ENCODE measurements around the gene ZNF575. TPM values are rescaled to one million over a fixed set of nuclear protein-coding genes. Genes with fewer than 3 reads are reported as not detected.

ZNF575 gene
- total and polyA plus RNA-seq, 2 donors from 2014 or later: 2.8 to 3.1 TPM

DNA sequence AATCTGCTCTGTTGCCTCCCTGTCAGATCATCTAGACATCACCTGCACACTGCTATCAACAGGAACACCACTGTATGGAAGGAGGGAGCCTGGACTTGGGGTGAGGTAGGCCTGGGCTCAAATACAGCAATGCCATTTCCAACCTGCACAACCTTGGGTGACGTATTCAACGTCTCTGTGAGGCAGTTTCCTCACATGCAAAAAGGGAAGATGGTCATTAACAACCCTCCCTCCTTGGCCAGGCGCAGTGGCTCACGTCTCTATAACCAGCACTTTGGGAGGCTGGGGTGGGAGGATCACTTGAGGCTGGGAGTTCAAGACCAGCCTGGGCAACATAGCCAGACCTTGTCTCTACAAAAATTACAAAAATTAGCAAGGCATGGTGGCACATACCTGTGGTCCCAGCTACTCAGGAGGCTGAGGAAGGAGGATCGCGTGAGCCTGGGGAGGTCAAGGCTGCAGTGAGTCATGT lies 29.3 kb downstream of the ZNF575 start:
- peak in 1 of 5 donors; percentile 46 for DNase-seq
- intact Hi-C loops (cut with DNase I): no loop called here

DNA sequence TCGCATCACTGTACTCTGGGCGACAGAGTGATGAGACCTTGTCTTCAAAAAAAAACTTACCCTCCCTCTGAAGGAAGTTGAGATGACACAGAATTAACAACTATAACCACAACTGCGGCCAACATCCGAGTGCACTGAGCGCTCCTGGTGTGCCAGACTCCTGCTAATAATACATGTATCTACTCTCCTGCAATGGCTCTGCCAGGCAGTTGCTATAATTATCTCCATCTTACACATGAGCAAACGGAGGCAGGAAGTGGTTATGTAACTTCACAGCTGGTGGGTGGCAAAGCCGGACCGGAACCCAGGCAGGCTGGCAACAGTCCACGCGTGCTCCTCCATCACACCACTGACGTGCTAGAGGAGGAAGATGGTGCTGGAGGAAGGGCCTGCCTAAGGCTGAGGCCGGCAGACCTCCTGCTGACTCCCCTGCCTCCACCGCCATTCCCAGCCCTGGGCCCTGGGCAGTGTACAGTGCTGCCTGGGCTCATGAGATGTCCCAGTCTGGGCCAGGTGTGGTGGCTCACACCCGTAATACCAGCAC lies 29.8 kb downstream of the ZNF575 start:
- Histone ChIP-seq H3K27ac (ENCODE audit: low read depth in 2 of 2, low read length in 2 of 2) (peak overlapping the region; percentile 22 to 66), H3K4me1 (ENCODE audit: control insufficient read depth in 2 of 3, insufficient read depth in 2 of 3, low read depth in 1 of 3, low read length in 3 of 3) (peaks cover 0 to 4% (median 4%) of the 10 kb centered on the region in 3 donors), H3K36me3 (ENCODE audit: control insufficient read depth in 2 of 3, insufficient read depth in 3 of 3, low read length in 3 of 3) (peaks cover 6 to 16% (median 7%) of the 10 kb centered on the region in 3 donors), H3K9me3 (ENCODE audit: control insufficient read depth in 2 of 3, insufficient read depth in 1 of 3, low read length in 3 of 3) (no peaks in the 10 kb centered on the region), H3K4me3 (ENCODE audit: low read length in 3 of 3) (no peak overlapping the region), H3K9ac (ENCODE audit: low read length in 3 of 3) (no peak overlapping the region), H3K27me3 (ENCODE audit: control insufficient read depth, insufficient read depth, low read length) (no peaks in the 10 kb centered on the region)
- peak in 1 of 5 donors; percentile 92 for DNase-seq
- no peak for FAIRE-seq
- intact Hi-C loops (cut with DNase I): no loop called here
- TF ChIP-seq, protein P1, sequence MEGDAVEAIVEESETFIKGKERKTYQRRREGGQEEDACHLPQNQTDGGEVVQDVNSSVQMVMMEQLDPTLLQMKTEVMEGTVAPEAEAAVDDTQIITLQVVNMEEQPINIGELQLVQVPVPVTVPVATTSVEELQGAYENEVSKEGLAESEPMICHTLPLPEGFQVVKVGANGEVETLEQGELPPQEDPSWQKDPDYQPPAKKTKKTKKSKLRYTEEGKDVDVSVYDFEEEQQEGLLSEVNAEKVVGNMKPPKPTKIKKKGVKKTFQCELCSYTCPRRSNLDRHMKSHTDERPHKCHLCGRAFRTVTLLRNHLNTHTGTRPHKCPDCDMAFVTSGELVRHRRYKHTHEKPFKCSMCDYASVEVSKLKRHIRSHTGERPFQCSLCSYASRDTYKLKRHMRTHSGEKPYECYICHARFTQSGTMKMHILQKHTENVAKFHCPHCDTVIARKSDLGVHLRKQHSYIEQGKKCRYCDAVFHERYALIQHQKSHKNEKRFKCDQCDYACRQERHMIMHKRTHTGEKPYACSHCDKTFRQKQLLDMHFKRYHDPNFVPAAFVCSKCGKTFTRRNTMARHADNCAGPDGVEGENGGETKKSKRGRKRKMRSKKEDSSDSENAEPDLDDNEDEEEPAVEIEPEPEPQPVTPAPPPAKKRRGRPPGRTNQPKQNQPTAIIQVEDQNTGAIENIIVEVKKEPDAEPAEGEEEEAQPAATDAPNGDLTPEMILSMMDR (IDR thresholded peaks at IDR 0.05; ENCODE audit: borderline replicate concordance, extremely low read depth, insufficient read depth): no peak

More for the DNA sequence above, 29.3 kb downstream of the ZNF575 start:
- TF ChIP-seq, protein P1 (IDR thresholded peaks at IDR 0.05; ENCODE audit: borderline replicate concordance, extremely low read depth, insufficient read depth): no peak
- Histone ChIP-seq H3K36me3 (ENCODE audit: control insufficient read depth in 2 of 3, insufficient read depth in 3 of 3, low read length in 3 of 3) (peaks cover 6 to 17% (median 7%) of the 10 kb centered on the region in 3 donors), H3K4me3 (ENCODE audit: low read length in 3 of 3) (no peak overlapping the region), H3K27me3 (ENCODE audit: control insufficient read depth, insufficient read depth, low read length) (no peaks in the 10 kb centered on the region), H3K9me3 (ENCODE audit: control insufficient read depth in 2 of 3, insufficient read depth in 1 of 3, low read length in 3 of 3) (no peaks in the 10 kb centered on the region), H3K27ac (ENCODE audit: low read depth in 2 of 2, low read length in 2 of 2) (peak overlapping the region; percentile 22 to 66), H3K9ac (ENCODE audit: low read length in 3 of 3) (no peak overlapping the region), H3K4me1 (ENCODE audit: control insufficient read depth in 2 of 3, insufficient read depth in 2 of 3, low read depth in 1 of 3, low read length in 3 of 3) (peaks cover 0 to 4% (median 4%) of the 10 kb centered on the region in 3 donors)
- no peak for FAIRE-seq

DNA sequence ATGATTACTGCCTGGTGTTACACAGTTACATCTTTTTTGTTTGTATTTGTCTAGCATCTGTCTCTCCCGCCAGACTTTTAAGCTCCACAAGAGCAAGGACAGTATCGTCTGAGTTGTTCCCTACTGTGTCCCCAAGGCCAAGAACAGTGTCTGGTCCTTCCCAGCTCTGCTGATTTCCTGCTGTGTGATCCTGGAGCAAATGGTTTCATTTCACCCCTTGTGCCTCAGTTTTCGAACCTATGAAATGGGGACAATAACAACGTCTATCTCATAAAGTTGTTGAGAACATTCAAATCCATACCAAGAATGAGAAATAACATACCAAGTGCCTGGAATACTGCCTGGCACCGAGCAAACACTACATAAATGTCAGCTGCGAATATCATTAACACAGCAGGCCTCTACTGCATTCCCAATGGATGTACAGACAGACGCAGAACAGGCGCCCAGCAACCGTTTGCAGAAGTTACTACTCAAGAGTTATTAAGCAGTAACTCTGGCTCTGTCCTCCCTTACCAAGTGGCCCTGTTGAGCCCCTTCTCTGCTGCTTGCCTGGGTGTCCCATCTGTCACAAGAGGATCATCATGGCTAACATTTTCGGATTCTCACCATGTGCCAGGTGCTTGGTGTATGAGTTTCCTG lies 30.9 kb downstream of the ZNF575 start:
- H3K27ac ChIP-seq (ENCODE audit: low read depth in 2 of 2, low read length in 2 of 2): no peak overlapping the region

More for the DNA sequence above, 30.9 kb downstream of the ZNF575 start:
- Histone ChIP-seq H3K36me3 (ENCODE audit: control insufficient read depth in 2 of 3, insufficient read depth in 3 of 3, low read length in 3 of 3) (peaks cover 6 to 12% (median 7%) of the 10 kb centered on the region in 3 donors), H3K9ac (ENCODE audit: low read length in 3 of 3) (no peak overlapping the region), H3K4me3 (ENCODE audit: low read length in 3 of 3) (no peak overlapping the region), H3K9me3 (ENCODE audit: control insufficient read depth in 2 of 3, insufficient read depth in 1 of 3, low read length in 3 of 3) (no peaks in the 10 kb centered on the region), H3K27me3 (ENCODE audit: control insufficient read depth, insufficient read depth, low read length) (no peaks in the 10 kb centered on the region), H3K4me1 (ENCODE audit: control insufficient read depth in 2 of 3, insufficient read depth in 2 of 3, low read depth in 1 of 3, low read length in 3 of 3) (peaks cover 0 to 4% (median 4%) of the 10 kb centered on the region in 3 donors)
- intact Hi-C loops (cut with DNase I): no loop called here
- TF ChIP-seq, protein P1 (IDR thresholded peaks at IDR 0.05; ENCODE audit: borderline replicate concordance, extremely low read depth, insufficient read depth): no peak
- DNase-seq (no peak), FAIRE-seq (no peak)
